GM19395 (cell line): ENCODE data around the gene BNC2.

ENCODE experiments used
- ATAC-seq: cut with Tn5 transposase; IDR thresholded peaks from one replicate; pipeline ENCODE4 v1.9.1; 2021; ENCODE audit warnings: mild to moderate bottlenecking, moderate library complexity; ENCODE audit not compliant: unreplicated experiment

BNC2 gene

GRCh38 chr9:16611983-16612382, 258.5 kb downstream of the BNC2 start:
- no peak for ATAC-seq

- no peak for ATAC-seq
Measured at GRCh38 chr9:16611001-16611400, 259.5 kb downstream of the BNC2 start.

- ATAC-seq, result no peak
Measured at GRCh38 chr9:16610538-16610937, 259.9 kb downstream of the BNC2 start.

GRCh38 chr9:16608906-16609305, 261.6 kb downstream of the BNC2 start:
- no peak for ATAC-seq

DNA sequence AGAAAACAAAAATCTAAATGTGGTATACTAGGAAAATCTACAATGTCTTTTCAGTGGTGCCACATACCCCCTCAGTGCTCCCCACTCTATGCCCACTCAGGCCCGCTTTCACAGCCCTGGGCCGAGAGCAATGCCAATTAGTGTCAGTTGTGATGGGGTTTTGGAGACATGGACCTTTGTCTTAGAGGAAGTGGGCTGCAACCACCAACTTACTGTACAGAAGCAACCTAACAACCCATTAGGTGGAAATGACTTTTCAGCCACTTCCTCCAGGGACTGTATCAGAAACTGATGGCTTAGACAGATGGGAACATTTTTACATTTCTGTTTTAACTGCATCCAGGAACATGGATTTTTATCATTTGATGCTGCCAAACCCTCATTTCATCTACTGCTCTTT, 268.0 kb downstream of the BNC2 start:
- no peak for ATAC-seq

- ATAC-seq, result no peak
Measured at GRCh38 chr9:16601991-16602390, 268.5 kb downstream of the BNC2 start.

DNA sequence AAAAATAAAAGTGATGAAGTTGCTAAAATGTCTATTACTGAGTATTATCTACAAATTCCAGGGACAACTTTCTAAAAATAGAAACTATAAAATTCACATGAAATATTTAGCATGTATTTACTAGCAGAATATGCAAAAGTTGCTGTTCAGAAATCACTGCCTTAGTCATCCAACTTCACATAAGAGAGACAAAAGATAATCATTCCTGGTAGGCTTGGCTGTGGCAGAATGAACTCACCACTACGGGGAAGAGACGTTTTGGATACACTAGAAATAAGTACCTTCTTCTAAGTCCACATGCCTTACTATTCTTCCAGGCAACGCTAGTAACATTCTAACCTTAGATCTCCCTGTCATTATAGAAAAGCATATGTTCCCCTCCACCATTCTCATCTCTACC, 272.2 kb downstream of the BNC2 start:
- no peak for ATAC-seq

DNA sequence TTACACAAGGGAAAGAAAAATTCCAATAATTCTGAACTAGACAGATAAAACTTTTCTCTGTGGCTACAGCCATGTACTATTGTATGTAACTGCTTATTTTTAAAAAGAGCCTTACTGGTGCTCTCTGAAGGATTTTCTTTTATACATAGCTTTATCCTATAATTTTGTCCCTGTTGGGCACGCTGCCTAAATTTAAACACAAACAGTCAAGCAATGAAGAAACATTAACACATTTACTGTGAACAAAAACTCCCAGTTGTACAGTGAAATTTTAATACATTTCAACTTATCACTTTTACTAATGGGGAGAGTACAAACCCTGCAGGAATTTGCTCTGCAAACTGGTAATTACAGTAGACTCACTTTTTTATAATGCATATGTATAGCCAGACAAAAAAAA, 273.3 kb downstream of the BNC2 start:
- ATAC-seq, result no peak

GRCh38 chr9:16595227-16595626, 275.2 kb downstream of the BNC2 start:
- no peak for ATAC-seq

- ATAC-seq, result no peak
Measured at GRCh38 chr9:16594787-16595186, 275.7 kb downstream of the BNC2 start.

DNA sequence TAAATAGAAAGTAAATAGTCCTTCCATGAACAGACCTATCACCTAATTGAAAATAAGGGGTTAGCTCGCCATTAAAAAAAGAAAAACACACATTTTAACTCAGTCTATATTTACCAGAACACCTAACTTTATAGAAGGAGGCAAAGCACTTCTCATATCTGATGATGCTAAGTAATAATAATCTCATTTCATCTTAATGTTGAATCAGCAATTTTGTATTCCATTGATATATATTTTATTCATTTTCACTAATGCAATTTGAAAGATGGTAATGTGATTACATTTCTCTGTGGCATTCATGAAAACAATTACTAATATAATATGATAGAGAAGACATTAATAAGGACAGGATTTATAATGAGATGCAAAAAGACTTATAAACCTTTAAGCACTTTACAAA, 276.7 kb downstream of the BNC2 start:
- no peak for ATAC-seq

DNA sequence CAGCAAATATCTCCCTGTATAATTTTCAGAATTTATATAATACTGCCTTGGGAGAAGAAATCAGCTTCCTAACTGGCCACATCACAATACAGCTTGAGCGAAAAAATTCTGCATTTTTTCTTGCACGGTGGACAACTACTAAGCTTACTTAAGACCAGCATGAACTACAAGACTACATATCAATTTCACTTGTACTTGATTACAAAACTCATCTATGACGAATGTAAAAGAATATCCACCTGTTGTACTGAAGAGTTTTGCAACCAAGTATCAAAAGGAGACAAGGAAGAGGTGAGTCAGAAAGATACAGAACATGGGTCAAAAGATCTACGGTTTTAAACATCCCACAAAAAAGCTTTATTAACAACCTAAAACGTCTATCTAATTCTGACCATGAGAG, 279.4 kb downstream of the BNC2 start:
- ATAC-seq, result no peak

- ATAC-seq, result no peak
Measured at GRCh38 chr9:16585591-16585990, 284.9 kb downstream of the BNC2 start.

DNA sequence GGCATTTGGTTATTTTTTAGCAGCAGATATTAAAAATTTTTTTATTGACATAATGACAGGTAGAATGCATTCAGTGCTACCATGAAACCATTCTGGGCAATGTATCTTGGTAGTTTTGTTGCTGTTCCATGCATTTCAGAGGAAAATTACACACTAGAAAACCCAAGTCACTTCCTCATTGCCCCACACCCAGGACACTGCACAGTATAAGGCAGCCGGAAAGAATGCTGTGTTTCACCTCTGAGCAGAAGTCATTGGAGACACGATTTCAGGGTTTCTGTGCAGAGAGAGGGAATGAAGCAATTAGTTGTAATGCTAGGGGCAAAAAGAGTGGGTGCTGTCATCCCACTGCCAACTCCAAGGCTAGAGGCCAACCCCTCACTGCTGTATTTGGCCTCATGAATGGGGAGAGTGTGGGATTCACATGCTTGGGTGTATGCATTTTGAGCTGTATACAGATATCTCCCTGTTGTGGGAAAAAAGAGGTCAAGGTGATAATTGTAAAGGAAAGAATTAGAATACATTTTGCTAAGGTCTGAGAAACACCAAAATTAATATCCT, 290.5 kb downstream of the BNC2 start:
- ATAC-seq, result no peak

DNA sequence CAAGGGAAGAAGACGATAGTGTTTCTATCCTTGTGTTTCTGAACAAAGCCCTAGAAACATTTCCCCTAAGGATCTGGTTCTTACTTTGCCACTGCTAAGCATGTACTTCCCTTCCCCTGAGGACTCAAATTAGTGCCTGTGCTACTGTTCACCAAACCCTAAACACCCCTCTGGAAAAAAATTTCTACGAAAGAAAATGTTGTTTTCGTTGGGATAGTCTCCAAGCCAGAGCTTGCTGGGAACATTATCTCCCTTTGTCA, 294.6 kb downstream of the BNC2 start:
- no peak for ATAC-seq

DNA sequence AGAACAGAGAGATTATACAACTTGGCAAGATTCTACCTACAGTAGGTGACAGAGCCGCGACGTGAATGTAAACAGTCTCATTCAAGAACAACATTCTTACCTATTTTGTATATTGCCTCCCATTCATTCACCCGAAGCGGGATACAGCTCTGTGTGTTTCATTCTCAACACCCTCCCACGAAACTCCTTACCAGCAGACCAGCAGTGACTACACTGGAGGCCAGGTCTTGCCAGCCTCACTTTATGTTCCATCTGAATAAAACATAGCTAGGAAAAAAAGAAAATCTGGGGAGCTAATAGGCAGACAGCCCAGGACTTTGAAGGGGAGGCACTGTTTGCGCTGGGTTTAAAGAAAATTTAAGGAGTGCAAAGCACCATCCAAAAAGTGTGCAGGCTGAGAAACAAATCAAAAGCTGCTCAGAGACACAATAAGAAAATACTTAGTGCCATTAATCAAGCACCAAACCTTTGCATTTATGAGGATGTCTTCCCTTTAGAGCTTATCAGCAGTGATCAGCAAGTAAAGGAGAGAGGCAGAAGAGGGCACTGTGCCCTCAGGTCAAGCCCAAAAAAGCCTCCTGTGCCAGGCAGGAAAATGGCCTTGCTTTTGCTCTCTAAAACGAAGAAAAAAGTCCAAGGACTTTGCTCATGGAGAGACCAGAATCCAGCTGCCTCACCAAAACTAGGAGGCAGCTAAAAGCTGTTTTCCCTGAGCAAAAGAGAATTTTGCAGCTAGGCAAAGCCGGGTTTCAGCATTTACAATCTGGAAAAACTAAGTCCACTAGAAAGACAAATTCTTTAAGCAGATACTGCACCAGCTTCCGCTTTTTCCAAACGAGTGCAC, 295.1 kb downstream of the BNC2 start:
- no peak for ATAC-seq

- ATAC-seq, result no peak
Measured at GRCh38 chr9:16572005-16572734, 298.3 kb downstream of the BNC2 start.

- no peak for ATAC-seq
Measured at GRCh38 chr9:16571127-16571802, 299.2 kb downstream of the BNC2 start.

GRCh38 chr9:16563446-16563845, 307.0 kb downstream of the BNC2 start:
- no peak for ATAC-seq

- ATAC-seq, result no peak
Measured at GRCh38 chr9:16561121-16561520, 309.3 kb downstream of the BNC2 start.

- no peak for ATAC-seq
Measured at GRCh38 chr9:16559418-16560188, 310.9 kb downstream of the BNC2 start.
